B cell (primary cell): ENCODE results near the gene NLRP9. TPM values are rescaled to one million over a fixed set of nuclear protein-coding genes. Genes with fewer than 3 reads are reported as not detected.

Source experiments
- ATAC-seq: fragments of 200-7000 bp; cut with Tn5 transposase; one replicate; pipeline ENCODE4 v1.10.0; 2021; ENCODE audit warnings: low read depth, mild to moderate bottlenecking, moderate number of reproducible peaks, moderate library complexity
- CTCF ChIA-PET: fragments of 350-600 bp; sonication (Branson Sonifier 250); formaldehyde crosslinking; loops from one replicate; lab custom pipeline; 2021; ENCODE audit warnings: antibody characterized with exemption, inconsistent platforms; lab: Charles Lee
- POLR2A ChIA-PET: fragments of 350-600 bp; sonication (Branson Sonifier 250); formaldehyde crosslinking; loops from one replicate; lab custom pipeline; 2021; ENCODE audit warnings: antibody characterized with exemption; lab: Charles Lee
- DNase-seq: peaks from one replicate; pipeline ENCODE4 v3.0.0; 2013
- H2AFZ ChIP-seq: 2 replicates; pipeline ENCODE4 v1.6.1; 2012; ENCODE audit warnings: mild to moderate bottlenecking, low read depth, low read length; ENCODE audit not compliant: insufficient read depth, poor library complexity, severe bottlenecking
- H3K27ac ChIP-seq, 2 donors: 1 replicate in 1 of 2; 2 replicates in 1 of 2; pipeline ENCODE4 v1.5.1; 2012 to 2013; ENCODE audit warnings: low read length in 2 of 2, mild to moderate bottlenecking in 2 of 2, moderate library complexity in 1 of 2
- H3K27me3 ChIP-seq, 4 experiments: fragments of 200-600 bp in 1 of 4; sonication (generic) in 1 of 4; replicated peaks in 1 of 4; 1 replicate in 2 of 4; 2 replicates in 2 of 4; pipeline versions ENCODE4 v1.6.1 to v1.7.0; 2013 to 2016; ENCODE audit warnings: low read length in 3 of 4, mild to moderate bottlenecking in 2 of 4, mixed read lengths in 1 of 4, moderate library complexity in 1 of 4; ENCODE audit not compliant: insufficient read depth in 4 of 4, control insufficient read depth in 3 of 4; ENCODE audit errors: control extremely low read depth in 1 of 4
- H3K36me3 ChIP-seq, 2 experiments: replicated peaks in 1 of 2; 1 replicate in 1 of 2; 2 replicates in 1 of 2; pipeline versions ENCODE4 v1.6.1 to v1.7.1; 2013; ENCODE audit warnings: low read length in 1 of 2; ENCODE audit not compliant: insufficient read depth in 2 of 2, control insufficient read depth in 1 of 2; ENCODE audit errors: control extremely low read depth in 1 of 2, extremely low read depth in 1 of 2
- H3K4me1 ChIP-seq, 2 donors: fragments of 200-600 bp in 1 of 2; sonication (generic) in 1 of 2; 1 replicate in 1 of 2; 2 replicates in 1 of 2; pipeline versions ENCODE4 v1.5.1 to v1.6.1; 2013 to 2017; ENCODE audit warnings: low read length in 2 of 2; ENCODE audit not compliant: control insufficient read depth in 2 of 2, insufficient read depth in 2 of 2
- H3K4me2 ChIP-seq: replicated peaks from 2 replicates; pipeline ENCODE3; 2012; ENCODE audit warnings: mild to moderate bottlenecking, low read depth, low read length; ENCODE audit not compliant: poor library complexity, severe bottlenecking
- H3K4me3 ChIP-seq, 5 experiments: fragments of 200-600 bp in 1 of 5; sonication (generic) in 1 of 5; 1 replicate in 3 of 5; 2 replicates in 2 of 5; pipeline versions ENCODE4 v1.5.1 to v1.7.0; 2011 to 2016; ENCODE audit warnings: low read length in 4 of 5, mild to moderate bottlenecking in 4 of 5, low read depth in 2 of 5, control low read depth in 1 of 5, moderate library complexity in 1 of 5; ENCODE audit not compliant: insufficient read depth in 1 of 5; ENCODE audit errors: control extremely low read depth in 1 of 5, extremely low read depth in 1 of 5
- H3K79me2 ChIP-seq: fragments of 200-600 bp; sonication (generic); one replicate; pipeline ENCODE4 v1.6.0; 2016; ENCODE audit warnings: low read length; ENCODE audit not compliant: control insufficient read depth, insufficient read depth
- H3K9ac ChIP-seq: fragments of 200-600 bp; sonication (generic); 2 replicates; pipeline ENCODE4 v1.6.1; 2017; ENCODE audit warnings: mild to moderate bottlenecking, low read length, moderate library complexity
- H3K9me3 ChIP-seq, 3 donors: one replicate each; pipeline versions ENCODE4 v1.6.1 to v1.7.1; 2013; ENCODE audit warnings: low read length in 2 of 3; ENCODE audit not compliant: control insufficient read depth in 2 of 3, insufficient read depth in 1 of 3; ENCODE audit errors: control extremely low read depth in 1 of 3
- H4K20me1 ChIP-seq: 2 replicates; pipeline ENCODE4 v1.6.0; 2012; ENCODE audit warnings: mild to moderate bottlenecking, low read length; ENCODE audit not compliant: insufficient read depth, control insufficient read depth, poor library complexity, severe bottlenecking
- H3K27ac Mint-ChIP-seq: one replicate; pipeline ENCODE4 v1.8.0; 2021; ENCODE audit warnings: mixed read lengths
- H3K27me3 Mint-ChIP-seq: one replicate; pipeline ENCODE4 v1.8.0; 2021; ENCODE audit warnings: mixed read lengths
- H3K4me1 Mint-ChIP-seq: one replicate; pipeline ENCODE4 v1.8.0; 2021; ENCODE audit warnings: mixed read lengths
- H3K4me3 Mint-ChIP-seq: one replicate; pipeline ENCODE4 v1.8.0; 2021; ENCODE audit warnings: mixed read lengths
- H3K9me3 Mint-ChIP-seq: one replicate; pipeline ENCODE4 v1.8.0; 2022; ENCODE audit warnings: mixed read lengths; ENCODE audit not compliant: insufficient read depth
- EZH2 ChIP-seq: IDR thresholded peaks from 2 replicates; pipeline ENCODE4 v1.6.1; 2012; ENCODE audit warnings: borderline replicate concordance, low read depth, mild to moderate bottlenecking, moderate library complexity, low read length; ENCODE audit not compliant: insufficient read depth, poor library complexity, severe bottlenecking
- WGBS: methylation state at CpG from one replicate; pipeline ENCODE4 v1.1.5; 2013; ENCODE audit warnings: missing lambda C conversion rate; ENCODE audit not compliant: insufficient coverage; 5-methylcytosine and 5-hydroxymethylcytosine counted together
- intact Hi-C: fragments of 100-400 bp; cut with micrococcal nuclease; formaldehyde crosslinking; loops from one replicate; pipeline ENCODE4 v1.10.0; 2022
- polyA plus RNA-seq: library from polyadenylated mRNA; depleted of rRNA; stranded (reverse); fragments of >200 nt; gene quantifications from 2 replicates; pipeline ENCODE4 v1.2.3, GENCODE V29; 2012
- total RNA-seq, 2 donors: library from RNA; stranded (reverse); fragments of 120-200 nt in 1 of 2; gene quantifications; 1 replicate in 1 of 2; 2 replicates in 1 of 2; pipeline versions ENCODE4 v1.2.3 to v1.2.4, GENCODE V29; 2013 to 2022
- TF ChIP-seq, protein P1 (sequence below): fragments of 200-600 bp; IDR thresholded peaks from one replicate; pipeline ENCODE4 v1.8.0; 2022; ENCODE audit warnings: antibody characterized with exemption, mild to moderate bottlenecking

The NLRP9 gene
- total and polyA plus RNA-seq, 2 donors (not counting 1 experiment from before 2014, with no cell fraction given): not detected

DNA sequence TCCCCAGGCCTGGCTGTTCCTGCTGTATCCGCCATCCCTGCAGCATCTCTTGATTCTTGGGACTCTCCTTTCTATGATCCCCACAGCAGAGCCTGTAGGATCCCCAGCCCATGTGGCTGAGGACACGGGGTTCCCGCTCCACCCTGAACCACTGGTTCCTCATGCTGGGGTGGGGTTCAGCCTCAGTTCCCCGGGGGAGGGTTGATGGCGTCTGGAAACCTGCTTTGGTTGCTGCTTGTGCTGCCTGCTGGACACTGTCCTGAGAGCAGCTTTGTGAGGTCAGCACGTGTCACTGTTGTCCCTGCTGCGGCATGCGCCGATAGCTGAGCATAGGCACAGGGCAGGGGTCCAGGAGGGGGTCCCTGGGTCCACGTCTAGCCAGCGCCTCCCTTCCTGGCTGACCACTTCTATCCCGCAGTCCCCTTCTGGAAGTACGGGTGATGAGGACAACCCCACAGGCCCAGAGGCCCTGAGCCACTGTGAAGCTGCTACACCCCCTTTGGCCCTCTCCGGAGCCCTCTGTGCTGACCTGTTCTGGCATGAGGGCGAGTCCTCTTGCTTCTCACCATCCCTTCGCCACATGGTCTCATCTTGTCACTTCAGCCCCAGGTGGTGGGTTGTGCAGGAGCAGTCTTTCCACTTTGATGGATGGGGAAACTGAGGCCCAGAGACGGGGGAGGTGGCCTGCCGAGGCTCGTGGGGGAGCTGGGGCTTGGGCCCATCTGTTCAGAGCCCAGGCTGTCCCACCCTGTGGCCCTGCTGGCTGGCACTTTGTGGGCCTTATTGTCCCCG is 57.7 kb downstream of the NLRP9 start:
- Histone ChIP-seq H3K27ac (no peak overlapping the region), H4K20me1 (peaks cover 78% of the 10 kb centered on the region), H3K4me3 (no peak overlapping the region), H3K4me2 (no peak overlapping the region), H3K4me1 (peaks cover 50 to 63% of the 10 kb centered on the region in 2 donors), H2AFZ (no peak overlapping the region), H3K79me2 (peaks cover 93% of the 10 kb centered on the region), H3K36me3 (peaks cover 0 to 74% of the 10 kb centered on the region in 2 experiments), H3K9me3 (peaks cover 0 to 2% (median 0%) of the 10 kb centered on the region in 3 donors), H3K9ac (no peak overlapping the region), H3K27me3 (no peaks in the 10 kb centered on the region)
- Mint-ChIP-seq H3K27ac (peak overlapping the region; percentile 15), H3K27me3 (no peaks in the 10 kb centered on the region), H3K4me3 (no peak overlapping the region), H3K4me1 (peaks cover 63% of the 10 kb centered on the region), H3K9me3 (no peaks in the 10 kb centered on the region)
- DNase-seq: no peak
- intact Hi-C loops: no loop called here
- CTCF ChIA-PET: no interaction called here
- no peak for ATAC-seq
- WGBS: 97% methylated on average over 17 of the region's 20 CpGs
- POLR2A ChIA-PET: no interaction called here
- TF ChIP-seq EZH2: no peak
- TF ChIP-seq, protein P1, sequence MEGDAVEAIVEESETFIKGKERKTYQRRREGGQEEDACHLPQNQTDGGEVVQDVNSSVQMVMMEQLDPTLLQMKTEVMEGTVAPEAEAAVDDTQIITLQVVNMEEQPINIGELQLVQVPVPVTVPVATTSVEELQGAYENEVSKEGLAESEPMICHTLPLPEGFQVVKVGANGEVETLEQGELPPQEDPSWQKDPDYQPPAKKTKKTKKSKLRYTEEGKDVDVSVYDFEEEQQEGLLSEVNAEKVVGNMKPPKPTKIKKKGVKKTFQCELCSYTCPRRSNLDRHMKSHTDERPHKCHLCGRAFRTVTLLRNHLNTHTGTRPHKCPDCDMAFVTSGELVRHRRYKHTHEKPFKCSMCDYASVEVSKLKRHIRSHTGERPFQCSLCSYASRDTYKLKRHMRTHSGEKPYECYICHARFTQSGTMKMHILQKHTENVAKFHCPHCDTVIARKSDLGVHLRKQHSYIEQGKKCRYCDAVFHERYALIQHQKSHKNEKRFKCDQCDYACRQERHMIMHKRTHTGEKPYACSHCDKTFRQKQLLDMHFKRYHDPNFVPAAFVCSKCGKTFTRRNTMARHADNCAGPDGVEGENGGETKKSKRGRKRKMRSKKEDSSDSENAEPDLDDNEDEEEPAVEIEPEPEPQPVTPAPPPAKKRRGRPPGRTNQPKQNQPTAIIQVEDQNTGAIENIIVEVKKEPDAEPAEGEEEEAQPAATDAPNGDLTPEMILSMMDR: no peak
